SKM-1 (cell line): Measurements from ENCODE around the gene TMTC4.
"Not testable (repeated sequence)": the region's sequence is repeated elsewhere in the genome, so short reads cannot be mapped to it uniquely, and the experiment has no call there.

Experiments used
- DNase-seq: peaks from one replicate; lab custom pipeline; 2025; ENCODE audit not compliant: unreplicated experiment; lab: John Stamatoyannopoulos, UW

TMTC4 gene, protein sequence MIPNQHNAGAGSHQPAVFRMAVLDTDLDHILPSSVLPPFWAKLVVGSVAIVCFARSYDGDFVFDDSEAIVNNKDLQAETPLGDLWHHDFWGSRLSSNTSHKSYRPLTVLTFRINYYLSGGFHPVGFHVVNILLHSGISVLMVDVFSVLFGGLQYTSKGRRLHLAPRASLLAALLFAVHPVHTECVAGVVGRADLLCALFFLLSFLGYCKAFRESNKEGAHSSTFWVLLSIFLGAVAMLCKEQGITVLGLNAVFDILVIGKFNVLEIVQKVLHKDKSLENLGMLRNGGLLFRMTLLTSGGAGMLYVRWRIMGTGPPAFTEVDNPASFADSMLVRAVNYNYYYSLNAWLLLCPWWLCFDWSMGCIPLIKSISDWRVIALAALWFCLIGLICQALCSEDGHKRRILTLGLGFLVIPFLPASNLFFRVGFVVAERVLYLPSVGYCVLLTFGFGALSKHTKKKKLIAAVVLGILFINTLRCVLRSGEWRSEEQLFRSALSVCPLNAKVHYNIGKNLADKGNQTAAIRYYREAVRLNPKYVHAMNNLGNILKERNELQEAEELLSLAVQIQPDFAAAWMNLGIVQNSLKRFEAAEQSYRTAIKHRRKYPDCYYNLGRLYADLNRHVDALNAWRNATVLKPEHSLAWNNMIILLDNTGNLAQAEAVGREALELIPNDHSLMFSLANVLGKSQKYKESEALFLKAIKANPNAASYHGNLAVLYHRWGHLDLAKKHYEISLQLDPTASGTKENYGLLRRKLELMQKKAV

DNA sequence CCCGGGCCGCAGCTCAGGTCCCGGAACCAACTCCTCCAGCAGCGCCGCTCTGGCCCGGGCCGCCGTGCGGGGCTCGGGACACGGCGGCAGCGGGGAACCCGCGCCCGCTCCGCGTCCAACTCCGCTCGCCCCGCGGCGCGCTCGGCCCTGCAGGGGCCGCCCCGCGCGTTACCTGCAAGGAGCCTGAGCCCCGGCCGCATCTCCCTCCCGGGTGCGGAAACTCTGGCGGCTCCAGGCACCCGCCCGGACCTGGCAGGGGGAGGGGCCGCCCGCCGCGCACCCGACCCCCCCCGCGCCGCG lies at the start of gene TMTC4:
Gene TMTC4 (minus strand): TSS at position 224 of the 300 bp plus-strand sequence. CDS start 4,433 bp downstream, outside the sequence.
- DNase-seq = no peak

DNA sequence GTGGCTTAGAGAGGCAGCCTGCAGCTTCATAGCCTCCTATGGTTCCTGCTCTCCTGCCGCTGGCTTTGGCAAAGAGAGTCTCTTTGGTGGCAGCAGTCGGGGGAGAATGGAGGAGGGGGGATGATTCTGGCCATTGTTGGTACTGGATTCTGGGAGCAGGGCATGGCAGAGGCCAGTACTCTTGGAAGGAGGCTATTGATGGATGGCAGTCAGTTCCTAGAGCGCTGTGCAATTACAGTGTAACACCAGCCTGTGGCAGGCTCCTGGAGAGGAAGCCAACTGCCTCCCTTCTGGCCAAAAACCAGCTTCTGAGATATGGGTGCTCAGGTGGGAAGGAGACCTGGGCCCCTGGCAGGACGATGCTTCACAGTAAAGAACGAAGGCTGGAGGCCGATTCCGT lies 47.9 kb upstream of the TMTC4 start:
- no peak for DNase-seq

DNA sequence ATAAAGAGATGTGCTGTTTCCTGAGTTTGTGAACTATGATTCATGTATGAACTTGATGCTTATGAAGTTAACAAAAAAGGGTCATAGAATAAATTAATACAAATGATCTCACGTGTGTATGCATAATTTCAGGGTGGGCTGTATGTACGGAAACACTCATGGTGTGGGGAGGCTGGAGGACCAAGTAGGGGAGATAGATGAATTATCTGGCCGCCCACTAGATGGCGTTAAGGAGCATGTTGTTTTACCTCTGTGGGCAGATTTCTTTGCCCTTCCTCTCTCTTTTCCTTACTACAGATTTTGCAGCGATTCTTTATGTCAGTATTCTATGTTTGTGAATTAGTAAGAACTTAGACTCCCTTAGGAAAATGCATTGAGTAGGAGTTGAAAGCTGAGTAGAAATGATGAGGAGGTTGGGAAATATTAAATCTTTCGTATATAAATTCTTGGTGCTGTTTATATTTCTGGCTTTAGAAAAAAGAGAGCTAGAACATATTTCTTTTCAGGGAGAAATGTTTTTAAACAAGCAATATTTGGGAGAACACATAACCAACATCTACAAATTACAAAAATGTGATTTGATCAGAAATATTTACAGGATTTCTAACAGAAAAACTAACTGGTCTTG lies 47.4 kb upstream of the TMTC4 start:
- peak; percentile 9 for DNase-seq

DNA sequence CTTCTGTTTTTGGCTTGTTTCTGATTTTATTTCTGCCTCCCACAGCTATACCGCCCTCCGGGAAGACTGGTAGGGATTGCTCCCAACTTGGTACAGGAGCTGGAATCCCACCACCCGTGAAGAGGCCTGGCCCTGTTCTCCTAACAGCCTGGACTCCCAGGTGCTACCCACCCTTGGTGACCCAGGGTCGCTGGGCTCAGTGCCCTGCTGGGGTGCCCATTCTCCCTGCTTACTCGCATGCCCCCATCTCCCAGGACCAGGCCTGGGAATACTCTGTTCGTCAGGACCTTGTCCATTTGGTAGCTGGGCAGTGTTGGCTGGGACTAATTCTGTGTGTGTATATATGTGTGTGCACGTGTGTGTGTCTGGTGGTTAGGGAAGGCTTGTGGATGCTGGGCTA lies 41.0 kb upstream of the TMTC4 start:
- DNase-seq = no peak

DNA sequence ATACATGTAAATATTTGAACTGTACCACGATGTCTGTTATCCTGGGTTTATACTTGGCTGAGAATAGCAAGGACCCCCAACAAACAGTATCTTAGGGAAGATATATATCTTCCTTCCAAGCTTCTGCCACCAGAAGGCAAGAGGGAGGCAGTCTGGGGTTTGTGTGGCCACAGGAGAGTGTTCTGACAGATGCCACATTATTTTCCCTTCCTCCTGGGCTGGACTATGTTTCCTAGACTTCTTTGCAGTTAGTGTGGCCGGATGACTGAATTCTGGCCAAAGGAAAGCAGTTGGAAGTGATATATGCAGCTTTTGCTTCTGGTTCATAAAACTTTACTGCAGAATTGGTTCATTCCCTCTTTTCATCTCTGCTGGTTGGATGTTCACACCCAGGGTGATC lies 39.9 kb upstream of the TMTC4 start:
- no peak for DNase-seq

DNA sequence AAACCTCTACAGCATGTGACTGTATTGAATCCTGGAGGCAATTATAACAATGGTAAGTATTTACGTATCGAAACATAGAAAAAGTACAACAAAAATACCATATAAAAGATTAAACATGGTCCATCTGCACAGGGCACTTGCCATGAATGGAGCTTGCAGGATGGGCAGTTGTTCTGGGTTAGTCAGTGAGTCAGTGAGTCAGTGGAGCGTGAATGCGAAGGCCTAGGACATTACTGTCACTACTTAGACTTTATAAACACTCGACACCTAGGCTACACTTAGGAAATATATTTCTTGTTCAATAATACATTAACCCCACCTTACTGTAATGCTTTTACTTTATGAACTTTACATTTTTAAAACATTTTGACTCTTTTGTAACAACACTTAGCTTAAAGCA lies 35.6 kb upstream of the TMTC4 start:
- no peak for DNase-seq

DNA sequence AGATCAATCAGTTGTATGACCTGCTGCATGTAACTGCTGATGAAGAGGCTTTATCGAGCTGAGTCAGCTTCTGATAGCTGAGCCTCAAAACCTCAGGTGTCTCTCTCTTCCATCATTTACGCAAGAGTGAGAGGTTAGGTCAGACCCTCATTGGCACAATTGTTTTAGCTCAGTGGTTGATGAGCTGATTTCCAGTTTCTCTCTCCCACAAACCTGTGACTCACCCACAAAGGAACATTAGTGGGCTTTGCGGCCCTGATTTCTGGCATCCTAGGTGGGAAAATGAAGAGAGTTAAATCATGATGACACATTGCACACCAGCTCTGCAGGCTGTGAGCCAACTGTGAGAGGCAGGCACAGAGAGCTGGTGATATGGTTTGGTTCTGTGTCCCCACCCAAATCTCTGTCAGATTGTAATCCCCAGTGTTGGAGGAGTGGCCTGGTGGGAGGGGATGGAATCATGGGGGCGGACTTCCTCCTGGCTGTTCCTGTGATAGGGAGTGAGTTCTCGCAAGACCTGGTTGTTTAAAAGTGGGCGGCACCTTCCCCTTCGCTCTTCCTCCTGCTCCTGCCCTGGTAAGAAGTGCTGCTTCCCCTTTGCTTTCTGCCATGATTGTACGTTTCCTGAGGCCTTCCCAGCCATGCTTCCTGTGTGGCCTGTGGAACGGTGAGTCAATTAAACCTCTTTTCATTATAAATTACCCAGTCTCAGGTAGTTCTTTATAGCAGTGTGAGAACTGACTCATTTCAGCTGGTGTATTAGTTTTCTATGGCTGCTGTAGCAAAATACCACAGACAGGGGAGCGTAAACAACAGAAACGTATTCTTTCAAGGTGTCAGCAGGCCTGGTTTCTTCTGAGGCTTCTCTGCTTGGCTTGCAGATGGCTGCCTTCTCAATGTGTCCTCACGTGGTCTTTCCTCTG lies 33.5 kb upstream of the TMTC4 start:
- DNase-seq = no peak

DNA sequence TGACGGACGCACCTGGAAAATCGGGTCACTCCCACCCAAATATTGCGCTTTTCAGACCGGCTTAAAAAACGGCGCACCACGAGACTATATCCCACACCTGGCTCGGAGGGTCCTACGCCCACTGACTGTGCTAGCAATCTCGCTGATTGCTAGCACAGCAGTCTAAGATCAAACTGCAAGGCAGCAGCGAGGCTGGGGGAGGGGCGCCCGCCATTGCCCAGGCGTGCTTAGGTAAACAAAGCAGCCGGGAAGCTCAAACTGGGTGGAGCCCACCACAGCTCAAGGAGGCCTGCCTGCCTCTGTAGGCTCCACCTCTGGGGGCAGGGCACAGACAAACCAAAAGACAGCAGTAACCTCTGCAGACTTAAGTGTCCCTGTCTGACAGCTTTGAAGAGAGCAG lies 23.7 kb upstream of the TMTC4 start:
- DNase-seq = not testable (repeated sequence)

DNA sequence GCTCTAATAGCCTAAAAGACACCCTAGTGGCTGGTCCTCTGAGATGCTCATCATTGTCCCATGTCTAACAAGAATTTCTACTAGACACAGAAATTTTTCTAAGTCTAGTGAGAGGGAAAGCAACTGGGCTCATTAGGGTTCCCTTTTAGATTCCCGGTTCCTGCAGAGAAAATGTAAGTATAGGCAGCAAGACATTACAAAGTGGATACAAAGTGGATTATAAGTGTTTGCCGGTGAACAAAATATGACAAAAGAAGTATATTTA lies 20.8 kb upstream of the TMTC4 start:
- DNase-seq = no peak

DNA sequence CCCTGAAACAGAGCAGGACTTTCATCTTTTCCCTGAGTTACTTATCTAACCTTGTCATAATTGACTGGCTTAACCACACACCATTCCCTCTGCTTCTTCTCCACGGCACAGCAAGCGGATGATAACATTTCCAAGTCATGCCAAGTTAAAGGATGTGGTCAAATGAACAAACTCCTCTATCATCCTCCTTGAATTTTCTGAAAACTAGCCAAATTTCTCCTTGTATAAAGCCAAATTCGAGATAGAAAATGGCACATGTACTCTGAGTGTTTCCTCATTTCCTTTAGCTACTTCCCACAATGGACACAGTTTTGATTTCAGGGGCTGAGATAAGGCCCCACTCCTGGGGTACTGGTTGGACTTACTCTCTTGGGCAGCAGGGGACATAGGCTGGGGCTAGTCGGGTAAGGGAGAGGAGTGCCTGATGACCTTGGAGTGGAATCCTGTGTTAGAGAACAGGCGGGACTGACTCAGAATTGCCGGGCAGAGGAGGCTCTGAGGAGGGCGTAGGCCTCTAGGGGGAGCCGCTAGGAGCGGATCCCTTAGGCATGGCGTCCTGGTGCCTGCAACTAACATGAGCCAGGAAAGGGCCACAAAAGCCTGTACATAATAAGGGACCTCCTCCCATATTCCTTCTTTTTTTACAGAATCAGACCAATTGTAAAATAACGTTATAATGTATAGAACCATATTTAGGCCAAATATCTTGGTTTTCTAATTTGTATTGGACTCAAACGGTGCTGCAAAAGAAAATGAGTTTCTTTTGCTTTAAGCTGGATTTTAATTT lies 20.3 kb upstream of the TMTC4 start:
- no peak for DNase-seq

DNA sequence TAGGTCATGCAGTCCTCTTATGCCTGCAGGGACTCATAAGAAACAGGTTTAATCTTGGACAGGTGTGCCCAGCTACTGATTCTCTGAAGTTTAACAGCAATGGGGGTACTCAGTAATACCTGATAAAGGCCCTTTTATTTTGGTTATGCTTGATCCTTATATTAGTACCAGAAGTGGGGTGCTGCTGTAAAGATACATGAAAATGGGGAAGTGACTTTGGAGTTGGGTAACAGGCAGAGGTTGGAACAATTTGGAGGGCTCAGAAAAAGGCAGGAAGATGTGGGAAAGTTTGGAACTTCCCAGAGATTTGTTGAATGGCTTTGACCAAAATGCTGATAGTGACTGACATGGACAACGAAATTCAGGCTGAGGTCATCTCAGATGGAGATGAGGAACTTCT lies 14.6 kb upstream of the TMTC4 start:
- no peak for DNase-seq

DNA sequence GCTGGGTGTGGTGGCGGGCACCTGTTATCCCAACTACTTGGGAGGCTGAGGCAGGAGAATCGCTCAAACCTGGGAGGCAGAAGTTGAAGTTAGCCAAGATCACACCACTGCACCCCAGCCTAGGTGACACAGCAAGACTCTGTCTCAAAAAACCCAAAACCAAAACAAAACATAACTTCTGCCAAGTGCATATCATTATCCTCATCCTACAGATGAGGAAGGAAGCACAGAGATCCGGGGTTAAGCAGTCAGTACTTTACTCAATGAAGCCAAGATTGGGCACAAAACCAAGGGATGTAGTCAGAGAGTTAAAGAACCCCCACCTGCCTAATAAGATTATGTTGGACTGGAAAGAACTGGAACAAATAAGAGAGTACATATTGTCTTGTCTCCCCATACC lies 5.5 kb upstream of the TMTC4 start:
- no peak for DNase-seq

DNA sequence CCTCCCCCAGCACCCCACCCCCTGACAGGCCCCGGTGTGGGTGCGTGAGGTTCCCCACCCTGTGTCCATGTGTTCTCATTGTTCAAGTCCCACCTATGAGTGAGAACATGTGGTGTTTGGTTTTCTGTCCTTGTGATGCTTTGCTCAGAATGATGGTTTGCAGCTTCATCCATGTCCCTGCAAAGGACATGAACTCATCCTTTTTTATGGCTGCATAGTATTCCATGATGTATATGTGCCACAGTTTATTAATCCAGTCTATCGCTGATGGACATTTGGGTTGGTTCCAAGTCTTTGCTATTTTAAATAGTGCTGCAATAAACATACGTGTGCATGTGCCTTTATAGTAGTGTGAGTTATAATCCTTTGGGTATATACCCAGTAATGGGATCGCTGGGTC lies 2.5 kb upstream of the TMTC4 start:
- not testable (repeated sequence) for DNase-seq

DNA sequence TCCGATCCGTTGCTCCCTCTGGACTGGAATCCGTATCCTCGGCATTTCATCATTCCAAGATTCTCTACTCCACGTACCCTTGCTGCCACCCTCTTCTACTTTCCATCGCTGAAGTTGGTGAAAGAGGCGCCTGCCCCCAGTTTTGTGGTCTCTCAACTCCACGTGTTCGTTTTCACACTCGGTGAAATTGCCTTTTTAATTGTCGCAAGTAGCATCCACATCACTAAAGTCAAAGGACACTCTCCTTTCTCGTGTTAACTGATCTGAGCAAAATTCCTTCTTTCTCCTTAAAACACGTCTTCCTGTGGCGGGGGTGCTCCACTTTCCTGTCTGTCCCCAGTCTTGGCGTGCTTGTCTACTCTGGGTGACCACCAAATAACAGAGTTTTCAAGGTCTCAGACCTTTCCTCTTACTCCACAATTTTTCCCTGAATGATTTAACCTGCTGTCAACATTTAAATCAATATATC lies 1.1 kb upstream of the TMTC4 start:
- no peak for DNase-seq

DNA sequence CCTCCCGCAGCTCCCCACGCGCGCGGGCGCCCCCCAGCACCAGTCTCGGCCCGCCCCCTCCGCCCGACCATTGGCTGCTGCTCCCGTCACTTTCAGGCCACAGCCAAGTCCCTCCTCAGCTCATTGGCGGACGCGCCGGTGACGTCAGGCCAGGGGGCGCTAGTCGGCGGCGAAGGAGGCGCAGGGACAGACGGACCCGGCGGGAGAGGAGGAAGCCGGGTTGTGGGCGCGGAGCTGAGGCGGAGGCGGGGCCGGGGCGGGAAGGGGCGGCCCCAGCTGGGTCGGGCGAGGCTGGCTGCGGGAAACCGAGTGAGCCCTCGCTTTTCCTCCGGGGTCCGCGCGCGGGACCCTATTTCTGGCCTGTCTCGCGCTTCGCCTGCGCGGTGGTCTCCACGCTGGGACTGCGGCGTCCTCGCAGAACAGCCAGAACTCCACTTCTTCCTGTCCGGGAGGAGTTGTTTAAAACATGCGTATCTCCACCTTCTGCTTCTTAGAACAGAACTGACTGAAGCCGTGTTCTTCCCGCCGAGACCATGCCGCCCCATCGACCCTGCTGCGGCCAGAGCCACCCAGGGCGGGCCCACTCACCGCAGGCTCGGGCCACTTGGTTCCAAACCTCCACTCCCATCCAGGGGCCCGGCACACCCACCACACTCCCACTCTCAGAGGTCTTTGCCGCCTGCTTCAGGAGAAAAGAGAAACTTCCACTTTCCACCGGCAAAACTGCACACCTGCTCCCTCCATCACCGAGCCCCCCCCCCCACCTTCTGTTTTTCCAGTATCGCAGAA lies 471 bp upstream of the TMTC4 start:
- DNase-seq = peak; percentile 85

DNA sequence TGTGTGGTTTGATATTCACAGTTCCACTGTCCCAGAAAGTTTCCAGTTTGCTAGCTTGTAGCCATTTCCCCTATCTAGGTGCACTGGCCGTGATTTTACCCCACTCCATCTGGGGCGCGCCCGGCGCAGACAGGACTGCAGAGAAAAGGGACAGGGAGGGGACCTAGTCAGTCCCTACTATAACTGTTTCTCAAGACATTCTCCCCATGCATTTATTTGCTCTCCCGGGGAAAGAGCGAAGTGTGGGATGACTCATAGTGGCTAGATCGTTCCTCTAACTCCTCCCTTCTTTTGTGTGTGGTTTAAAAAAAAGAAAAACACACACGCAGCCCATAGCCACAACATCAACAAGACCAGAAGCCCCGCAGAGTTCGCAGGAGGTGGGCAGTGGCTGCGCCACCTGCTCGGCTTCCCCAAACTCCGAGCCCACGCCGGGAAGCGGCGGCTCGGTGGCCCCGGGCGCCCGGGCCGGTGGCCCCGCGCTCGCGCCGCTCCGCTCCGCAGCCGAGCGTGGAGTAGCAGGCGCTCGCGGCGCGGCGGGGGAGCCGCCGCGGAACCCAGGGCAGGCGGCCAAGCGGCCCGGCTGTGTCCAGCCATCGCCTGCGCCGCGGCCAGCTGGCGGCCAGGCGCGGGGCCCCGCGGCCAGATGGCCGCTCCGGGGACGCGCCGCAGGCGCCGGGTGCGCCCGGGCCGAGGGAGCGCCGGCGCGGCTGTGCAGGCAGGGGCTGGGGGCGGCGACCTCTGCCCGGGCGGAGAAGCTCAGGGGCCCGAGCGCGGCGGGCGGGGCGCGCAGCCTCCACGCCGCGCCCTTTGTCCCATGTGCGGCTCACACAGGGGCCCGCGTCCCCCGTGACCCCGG lies 653 bp downstream of the TMTC4 start:
- no peak for DNase-seq

DNA sequence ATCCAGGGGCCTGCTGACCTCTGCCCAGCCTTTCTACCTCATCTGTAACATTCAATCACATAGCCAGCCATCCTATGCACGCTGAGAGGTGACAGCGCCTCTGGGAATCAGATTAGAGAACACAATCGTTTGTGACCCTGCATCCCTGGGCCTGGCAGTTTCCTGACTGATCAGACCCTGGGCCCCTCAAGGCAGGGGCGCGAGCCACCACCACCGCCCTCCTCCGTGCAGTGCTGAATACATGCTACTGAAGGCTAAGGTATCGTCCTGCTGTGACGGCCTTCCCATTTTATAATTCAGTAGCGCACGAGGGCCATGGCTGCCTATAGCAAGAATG lies 1.3 kb downstream of the TMTC4 start:
- DNase-seq = no peak

DNA sequence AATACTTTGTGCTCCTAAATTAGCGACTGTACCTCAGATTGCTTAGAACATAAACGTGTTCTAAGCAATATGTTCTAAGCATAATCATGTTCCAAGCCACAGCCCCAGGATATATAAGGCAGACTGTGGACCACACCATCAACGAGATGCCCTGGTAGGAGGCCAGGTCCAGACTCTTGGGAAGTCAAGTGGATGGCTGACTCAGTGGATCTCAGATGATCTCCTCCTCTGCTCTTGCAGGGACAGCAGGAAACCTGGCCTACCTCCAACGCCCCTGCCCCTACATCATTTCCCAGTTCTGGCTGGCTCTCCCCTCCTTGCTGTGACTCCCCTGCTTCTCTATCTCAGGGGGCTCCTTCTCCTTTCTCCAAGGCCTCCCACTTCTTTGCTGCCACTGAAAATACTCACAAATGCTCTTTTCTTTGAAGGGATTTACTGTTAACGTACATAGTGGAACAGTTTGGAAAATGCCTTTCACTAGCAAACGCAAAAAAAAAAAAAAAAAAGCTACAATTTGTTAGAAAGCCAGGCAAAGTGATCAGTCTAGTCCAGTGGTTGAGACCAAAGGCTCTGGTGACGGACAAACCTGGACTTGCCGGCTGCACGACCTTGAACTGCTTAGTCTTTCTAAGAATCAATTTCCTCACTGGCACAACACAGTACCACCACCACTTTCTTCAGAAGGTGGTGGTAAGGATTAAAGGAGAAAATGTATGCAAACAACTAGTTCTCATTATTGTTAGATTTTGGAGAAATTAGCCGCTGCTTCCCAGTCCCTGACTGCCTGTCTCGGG lies 3.0 kb downstream of the TMTC4 start:
- DNase-seq = no peak
